NCI-H2196 treated with DMSO at 0.1 percent for 48 hours (cell line): ENCODE results near the gene FBRSL1.

Experiments
- DNase-seq: peaks from one replicate; lab custom pipeline; 2025; ENCODE audit not compliant: unreplicated experiment; lab: John Stamatoyannopoulos, UW

Gene FBRSL1

DNA sequence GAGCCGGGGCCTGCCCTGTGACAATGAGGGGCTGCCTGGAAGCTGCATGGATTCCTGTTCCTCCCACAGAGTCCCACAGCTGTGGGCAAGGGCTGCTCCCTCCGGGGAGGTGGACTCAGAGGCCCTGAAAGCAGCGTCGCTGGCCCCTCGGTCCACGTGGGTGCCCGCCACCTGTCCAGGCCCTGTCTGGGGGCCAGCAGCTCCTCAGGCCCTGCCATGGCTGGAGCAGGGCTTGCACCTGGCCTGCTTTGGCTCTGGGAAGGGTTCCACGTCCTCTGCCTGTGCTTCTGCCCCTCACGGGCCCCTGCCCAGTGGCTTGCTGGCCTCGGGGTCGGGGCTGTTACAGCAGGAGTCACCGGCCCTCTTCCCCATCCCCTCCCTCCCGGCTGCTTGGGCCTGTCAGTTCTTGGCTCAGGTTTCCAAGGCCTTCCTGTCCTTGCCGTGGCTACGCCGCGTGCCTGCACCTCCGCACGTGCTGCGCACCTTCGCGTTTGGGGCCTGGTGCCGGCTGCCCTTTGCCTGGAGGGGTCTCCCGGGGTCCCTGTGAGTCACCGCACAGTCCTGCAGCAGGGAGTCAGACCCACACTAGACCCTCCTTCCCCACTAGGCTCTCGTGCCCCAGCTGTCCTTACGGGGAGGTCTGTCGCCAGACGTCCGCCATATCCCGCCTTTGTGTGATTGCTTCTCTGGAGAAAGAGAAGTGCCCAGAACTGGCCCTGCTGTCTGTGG is 5.8 kb downstream of the FBRSL1 start:
- no peak for DNase-seq

- DNase-seq, result no peak
These were observed 6.4 kb downstream of the FBRSL1 start for GRCh38 chr12:132496358-132496669.

DNA sequence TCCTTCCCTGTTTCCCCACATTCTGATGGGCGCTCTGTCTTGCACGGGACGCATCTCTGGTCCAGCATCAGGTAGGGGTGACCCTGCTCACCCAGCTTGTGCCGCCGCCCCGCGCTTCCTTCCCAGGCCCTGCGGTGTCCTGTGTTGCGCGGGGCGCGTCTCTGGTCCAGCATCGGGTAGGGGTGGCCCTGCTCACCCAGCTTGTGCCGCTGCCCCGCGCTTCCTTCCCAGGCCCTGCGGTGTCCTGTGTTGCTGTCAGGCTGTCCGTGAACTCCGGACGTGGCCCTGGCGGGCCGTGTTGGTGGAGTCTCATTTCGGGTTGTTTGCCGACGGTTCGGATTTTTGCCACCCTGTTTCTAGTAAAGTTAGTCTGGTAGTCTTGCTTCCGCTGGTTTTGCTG is 6.8 kb downstream of the FBRSL1 start:
- no peak for DNase-seq

GRCh38 chr12:132497514-132498405 is 7.8 kb downstream of the FBRSL1 start:
- no peak for DNase-seq

DNA sequence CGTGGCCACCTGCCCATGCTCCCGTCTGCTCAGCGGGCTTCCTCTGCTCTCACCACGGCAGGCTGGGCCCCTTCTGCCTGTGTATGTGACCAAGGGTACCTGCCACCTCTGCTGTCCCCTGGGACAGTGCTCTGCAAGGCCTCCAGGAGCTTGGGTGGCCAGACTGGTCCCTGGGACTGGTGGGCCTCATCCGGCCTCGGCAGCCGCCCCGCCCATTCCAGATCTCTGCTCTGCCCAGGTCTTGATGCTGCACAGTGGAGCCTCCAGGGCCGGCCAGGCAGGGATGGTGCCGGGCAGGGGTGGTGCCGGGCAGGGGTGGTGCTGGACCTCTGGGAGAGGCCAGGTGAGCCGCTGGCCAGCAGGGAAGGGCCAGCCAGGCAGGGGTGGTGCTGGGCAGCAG is 9.0 kb downstream of the FBRSL1 start:
- DNase-seq, result no peak

GRCh38 chr12:132500142-132500855 is 10.3 kb downstream of the FBRSL1 start:
- DNase-seq, result no peak

DNA sequence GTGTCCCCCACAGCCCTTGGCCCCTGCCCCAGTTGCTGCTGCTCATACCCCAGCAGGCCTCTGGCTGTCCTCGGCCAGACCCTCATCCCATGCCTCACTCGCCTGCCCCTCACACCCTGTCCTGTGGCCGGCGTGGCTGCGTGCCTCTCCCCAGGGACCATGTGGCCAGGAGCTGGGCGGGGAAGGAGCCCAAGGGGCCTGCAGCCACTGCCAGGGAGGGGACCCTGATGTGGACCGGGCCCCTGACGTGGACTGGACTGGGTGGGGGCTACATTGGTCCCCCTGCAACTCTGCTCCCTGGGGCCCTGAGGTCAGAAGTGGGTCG is 10.9 kb downstream of the FBRSL1 start:
- DNase-seq, result no peak

DNA sequence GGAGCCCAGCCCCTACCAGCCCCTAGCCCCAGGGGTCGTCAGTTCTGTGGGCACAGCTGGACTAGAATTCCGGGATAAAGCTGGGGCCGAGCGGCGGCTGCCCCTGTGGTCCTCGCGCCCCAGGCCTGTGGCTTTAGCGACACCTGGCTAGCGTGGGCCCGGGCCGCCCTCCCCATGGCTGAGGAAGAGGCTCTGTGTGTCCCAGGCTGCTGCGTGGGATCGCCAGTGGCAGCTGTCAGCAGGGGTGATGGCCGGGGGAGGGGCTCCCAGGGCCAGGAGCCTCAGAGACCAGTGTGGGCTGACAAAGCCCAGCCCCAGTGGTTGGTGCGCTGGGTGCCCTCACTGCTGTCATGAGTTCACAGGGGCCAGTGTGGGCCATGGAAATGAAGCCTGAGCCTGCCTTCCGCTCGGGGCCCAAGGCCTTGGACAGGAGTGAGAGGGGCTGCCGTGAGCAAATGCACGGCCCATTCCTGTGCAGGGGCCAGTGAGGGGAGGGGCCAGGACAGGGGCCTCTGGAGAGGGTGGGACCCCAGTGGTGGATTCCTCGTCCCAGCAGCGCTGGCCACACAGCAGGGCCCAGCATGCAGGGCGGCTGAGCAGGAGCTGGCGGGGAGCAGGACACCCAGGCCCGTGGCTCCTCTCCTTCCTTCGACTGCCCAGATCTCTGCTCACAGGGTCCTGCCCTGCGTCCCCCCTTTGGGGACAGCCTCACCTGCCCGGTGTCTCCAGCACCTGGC is 11.4 kb downstream of the FBRSL1 start:
- DNase-seq, result no peak

GRCh38 chr12:132502149-132502881 is 12.4 kb downstream of the FBRSL1 start:
- DNase-seq, result no peak

DNA sequence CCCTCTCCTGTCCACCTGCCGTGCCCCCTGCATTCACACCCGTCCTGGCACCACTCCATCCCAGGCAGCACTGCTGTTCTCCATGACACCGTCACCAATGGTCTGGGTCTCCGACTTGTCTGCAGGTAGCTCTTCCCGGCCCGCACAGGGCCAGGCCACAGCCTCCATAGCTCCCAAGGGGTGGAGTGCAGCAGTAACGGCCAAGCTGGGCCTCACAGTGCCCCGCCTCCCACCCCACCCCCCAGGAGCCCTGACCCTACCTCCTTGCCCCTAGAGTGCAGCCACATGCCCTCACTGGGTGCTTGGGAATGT is 12.9 kb downstream of the FBRSL1 start:
- no peak for DNase-seq

- DNase-seq, result no peak
These were observed 13.8 kb downstream of the FBRSL1 start for GRCh38 chr12:132503618-132504204.

DNA sequence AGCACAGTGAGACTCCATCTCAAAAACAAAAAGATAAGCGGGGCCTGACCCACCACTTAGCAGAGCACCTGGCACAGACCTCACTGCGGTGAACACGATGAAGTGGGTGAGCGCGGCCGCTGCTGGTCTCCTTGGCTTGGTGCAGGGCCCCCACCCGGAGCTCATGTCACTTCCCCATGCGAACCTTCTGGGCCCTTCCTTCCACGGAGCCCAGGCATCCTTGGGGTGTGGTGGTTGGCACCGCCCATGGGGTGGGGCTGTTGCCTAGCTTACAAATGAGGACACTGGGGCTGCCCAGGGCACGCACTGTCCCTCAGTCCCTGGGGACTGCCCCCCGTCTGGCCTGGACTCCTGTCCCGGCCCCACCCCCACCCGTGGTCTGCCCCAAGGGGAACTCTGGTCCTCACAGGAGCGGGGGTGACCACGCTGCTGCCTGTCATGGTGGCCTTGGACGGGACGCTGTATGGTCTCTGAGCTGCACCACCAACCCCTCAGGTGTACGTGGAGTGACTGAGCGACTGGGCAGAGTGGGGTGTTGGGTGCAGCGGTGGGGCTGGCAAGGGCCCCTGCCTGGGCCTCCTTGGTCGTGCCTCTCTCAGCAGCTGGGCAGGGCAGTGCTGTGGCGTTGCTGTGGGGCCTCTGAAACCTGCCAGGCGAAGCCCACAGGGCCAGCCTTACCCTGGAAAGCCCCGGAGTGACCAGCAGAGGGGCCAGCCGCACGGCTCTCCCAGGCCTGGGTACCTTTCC is 15.3 kb downstream of the FBRSL1 start:
- no peak for DNase-seq

DNA sequence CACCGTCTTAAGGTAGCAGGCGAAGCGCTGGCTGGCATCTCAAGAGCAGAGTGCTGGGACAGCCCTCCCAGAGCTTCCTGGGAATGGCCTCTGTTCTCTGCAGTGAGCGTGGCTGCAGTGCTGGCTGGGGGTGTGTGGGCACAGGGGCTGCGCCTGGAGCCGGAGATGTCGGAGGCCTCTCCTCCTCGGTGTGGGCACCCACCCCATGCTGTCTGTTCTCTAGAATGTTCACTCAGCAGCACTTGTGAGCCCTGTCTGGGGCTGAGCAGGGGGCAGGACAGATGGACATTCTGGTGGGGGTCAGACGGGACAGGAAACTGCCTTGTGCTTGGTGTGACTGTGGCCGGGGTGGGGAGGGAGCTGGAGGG is 15.9 kb downstream of the FBRSL1 start:
- DNase-seq, result no peak

DNA sequence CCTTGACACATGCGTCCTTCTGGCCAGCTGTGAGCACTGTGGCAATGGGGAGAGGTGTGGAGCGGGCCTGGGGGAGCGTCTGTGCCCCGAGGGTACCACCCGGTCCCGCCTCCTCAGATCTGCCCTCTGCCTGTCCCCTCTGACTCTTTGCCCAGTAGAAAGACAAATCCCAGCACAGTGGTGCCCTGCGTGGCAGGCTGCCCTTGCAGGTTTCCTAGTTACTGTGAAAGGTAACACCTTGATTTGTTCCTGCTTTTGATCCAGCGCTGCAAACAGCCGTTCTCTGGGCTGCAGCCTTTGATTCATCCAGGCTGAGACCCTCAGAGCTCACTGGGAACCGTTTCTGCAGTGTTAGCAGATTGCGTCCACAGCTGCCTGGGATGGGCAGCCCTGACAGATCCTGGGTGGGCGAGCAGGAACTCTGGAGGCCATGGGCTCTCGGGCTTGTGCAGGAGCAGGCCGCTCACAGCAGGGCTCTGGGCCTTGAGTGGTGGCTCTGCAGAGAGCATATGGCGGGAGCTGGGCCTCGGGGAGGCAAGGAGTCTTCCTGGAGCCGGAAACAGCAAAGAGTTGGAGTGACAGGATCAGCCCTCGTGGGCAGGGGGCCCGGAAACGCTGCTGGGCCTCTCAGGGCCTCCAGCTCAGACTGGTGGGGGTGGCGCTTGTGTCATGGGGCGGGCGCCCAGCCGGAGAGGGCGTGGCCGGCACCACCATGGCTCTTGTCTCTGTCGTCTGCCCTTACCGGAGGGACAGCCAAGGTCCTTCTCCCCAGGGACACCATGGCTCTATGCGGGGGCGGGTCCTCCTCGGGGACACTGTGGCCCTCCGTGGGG is 16.6 kb downstream of the FBRSL1 start:
- DNase-seq, result no peak

GRCh38 chr12:132507161-132507538 is 17.2 kb downstream of the FBRSL1 start:
- DNase-seq, result no peak

DNA sequence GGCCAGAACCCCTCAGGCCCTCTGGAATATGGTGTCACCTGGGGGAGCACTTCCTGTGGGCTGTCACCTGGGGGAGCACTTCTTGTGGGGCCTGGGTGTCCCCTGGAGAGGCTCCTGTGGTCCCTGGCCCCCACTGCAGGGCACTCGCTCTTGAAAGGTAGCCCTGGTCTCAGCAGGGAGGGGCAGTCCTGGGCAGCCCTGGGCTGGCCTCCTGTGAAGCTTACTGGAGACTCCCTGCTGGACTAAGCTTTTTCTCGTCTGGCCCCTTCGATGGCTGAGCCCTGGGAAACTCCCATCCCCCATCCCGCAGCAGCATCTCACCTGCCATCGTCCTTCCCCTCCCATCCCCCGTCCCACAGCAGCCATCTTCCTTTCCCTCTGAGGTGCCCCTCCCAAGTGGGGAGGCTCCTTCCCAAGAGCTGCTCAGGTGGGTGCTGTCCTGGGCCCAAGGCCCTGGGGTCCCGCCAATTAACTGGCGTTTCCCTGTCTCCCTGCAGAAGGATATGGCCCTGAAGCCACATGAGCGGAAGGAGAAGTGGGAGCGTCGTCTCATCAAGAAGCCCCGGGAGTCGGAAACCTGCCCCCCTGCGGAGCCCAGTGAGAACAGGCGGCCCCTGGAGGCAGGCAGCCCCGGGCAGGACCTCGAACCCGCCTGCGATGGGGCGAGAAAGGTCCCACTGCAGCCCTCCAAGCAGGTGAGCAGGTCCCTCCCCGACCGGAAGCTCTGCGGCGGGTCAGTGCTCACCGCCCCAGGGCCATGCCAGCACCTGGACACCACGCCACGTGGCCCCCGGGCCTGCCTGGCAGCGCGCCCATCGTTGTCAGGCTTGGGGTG is 17.9 kb downstream of the FBRSL1 start:
- DNase-seq, result no peak

DNA sequence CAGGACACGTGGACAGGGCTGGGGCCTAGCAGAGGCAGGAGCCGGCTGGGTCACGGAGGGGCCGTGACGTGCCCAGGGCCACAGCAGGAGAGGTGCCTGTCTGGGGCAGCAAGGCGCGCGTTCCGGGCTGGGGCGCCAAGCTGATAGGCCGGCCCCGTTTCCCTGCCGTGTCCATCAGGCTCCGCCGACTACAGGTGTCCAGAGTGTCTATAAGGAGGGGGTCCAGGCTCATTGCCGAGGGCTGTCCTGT is 18.5 kb downstream of the FBRSL1 start:
- no peak for DNase-seq
